Measurements from ENCODE around the gene OSBP2. TPM values are rescaled to one million over a fixed set of nuclear protein-coding genes. Genes with fewer than 3 reads are reported as not detected.

The OSBP2 gene
- polyA plus RNA-seq, 2 of the 4 experiments (the other 2 are of a cell fraction), result 2.7 to 6.0 TPM

DNA sequence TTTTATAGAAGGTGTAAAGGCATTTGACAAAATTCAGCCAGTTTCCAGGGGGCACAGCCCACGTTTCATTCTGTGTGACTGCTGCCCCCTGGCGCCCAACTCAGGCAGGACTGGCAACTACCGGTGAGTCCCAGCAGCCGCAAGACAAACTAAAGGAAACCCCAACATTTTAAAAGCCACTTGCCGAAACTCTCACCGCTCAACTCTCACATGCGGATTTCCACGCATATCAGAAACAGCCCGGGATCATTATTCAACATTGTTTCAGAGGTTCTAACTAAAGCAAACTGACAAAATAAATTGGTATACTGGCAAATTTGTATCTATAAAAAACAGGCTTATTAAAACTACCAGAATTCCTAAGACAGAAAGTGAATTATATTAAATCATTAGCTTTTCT, 225.7 kb downstream of the OSBP2 start:
- ChIA-PET CTCF (interaction anchor here (0.6 to 9.6 kb wide), 43 partner anchors 10 to 408 kb away, joined by 3 to 138 read pairs (median 5); partner anchors contain the start of genes MORC2 and TUG1), POLR2A (no interaction called here)
- Histone ChIP-seq H3K4me3 (no peak overlapping the region), H3K9me3 (peaks cover 4% of the 10 kb centered on the region; the same call in 2 of the 3 replicates), H3K4me1 (peaks cover 14% of the 10 kb centered on the region; the same call in 1 of the 3 replicates), H3K4me2 (peak overlapping the region; percentile 62), H3K27ac (peak overlapping the region; percentile 51 to 58; a peak in 3 of 6 replicates)
- WGBS (ENCODE audit: missing lambda C conversion rate), result 1% methylated on average over 9 of the region's 9 CpGs
- FAIRE-seq (no peak), DNase-seq (ENCODE audit: low read depth in 1 of 2, low spot score in 1 of 2) (peak; percentile 67 to 70), ATAC-seq (peak; percentile 85 to 90)
- TF ChIP-seq CBX2 (IDR thresholded peaks at IDR 0.05; ENCODE audit: borderline replicate concordance, low read depth) (no peak), SMC3 (IDR thresholded peaks at IDR 0.05) (peak; percentile 94), HOXA7 (CRISPR knock-in tag; IDR thresholded peaks at IDR 0.05) (no peak), RNF2 (IDR thresholded peaks at IDR 0.05; ENCODE audit: borderline replicate concordance, low read depth) (no peak), RAD21 (conservative IDR thresholded peaks at IDR 0.05 in 1 of 2, IDR thresholded peaks at IDR 0.05 in 1 of 2) (peak; percentile 86), KDM1A (IDR thresholded peaks at IDR 0.05; ENCODE audit: low read depth) (no peak)
- TF ChIP-seq, protein P1, sequence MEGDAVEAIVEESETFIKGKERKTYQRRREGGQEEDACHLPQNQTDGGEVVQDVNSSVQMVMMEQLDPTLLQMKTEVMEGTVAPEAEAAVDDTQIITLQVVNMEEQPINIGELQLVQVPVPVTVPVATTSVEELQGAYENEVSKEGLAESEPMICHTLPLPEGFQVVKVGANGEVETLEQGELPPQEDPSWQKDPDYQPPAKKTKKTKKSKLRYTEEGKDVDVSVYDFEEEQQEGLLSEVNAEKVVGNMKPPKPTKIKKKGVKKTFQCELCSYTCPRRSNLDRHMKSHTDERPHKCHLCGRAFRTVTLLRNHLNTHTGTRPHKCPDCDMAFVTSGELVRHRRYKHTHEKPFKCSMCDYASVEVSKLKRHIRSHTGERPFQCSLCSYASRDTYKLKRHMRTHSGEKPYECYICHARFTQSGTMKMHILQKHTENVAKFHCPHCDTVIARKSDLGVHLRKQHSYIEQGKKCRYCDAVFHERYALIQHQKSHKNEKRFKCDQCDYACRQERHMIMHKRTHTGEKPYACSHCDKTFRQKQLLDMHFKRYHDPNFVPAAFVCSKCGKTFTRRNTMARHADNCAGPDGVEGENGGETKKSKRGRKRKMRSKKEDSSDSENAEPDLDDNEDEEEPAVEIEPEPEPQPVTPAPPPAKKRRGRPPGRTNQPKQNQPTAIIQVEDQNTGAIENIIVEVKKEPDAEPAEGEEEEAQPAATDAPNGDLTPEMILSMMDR (IDR thresholded peaks at IDR 0.05), result peak; percentile 82
- TF ChIP-seq, protein P2, sequence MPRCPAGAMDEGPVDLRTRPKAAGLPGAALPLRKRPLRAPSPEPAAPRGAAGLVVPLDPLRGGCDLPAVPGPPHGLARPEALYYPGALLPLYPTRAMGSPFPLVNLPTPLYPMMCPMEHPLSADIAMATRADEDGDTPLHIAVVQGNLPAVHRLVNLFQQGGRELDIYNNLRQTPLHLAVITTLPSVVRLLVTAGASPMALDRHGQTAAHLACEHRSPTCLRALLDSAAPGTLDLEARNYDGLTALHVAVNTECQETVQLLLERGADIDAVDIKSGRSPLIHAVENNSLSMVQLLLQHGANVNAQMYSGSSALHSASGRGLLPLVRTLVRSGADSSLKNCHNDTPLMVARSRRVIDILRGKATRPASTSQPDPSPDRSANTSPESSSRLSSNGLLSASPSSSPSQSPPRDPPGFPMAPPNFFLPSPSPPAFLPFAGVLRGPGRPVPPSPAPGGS (IDR thresholded peaks at IDR 0.05), result no peak

DNA sequence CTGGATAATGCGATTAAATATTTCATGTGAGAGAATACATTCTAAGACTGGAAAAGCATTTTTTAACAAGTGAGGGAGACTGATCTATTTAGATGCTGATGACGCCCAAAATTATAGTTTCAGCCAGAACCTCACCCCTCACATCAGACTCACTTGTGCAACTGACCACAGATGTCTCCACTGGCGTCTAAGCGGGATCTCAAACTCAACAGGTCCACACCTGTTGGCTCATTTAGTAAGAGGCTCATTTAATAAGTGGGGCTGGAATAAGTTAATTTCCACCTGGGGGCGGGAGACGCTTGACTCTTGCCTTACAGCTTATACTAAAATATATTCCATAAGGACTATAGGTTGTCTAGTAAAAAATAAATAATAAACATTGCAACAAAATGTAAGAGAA, 226.4 kb downstream of the OSBP2 start:
- no peak for DNase-seq (ENCODE audit: low read depth in 1 of 2, low spot score in 1 of 2)
- Histone ChIP-seq H3K27ac (no peak overlapping the region), H3K9me3 (no peaks in the 10 kb centered on the region; the same call in 1 of the 3 replicates), H3K4me2 (peak overlapping the region; percentile 21; the same call in 1 of the 3 replicates), H3K4me3 (no peak overlapping the region), H3K4me1 (peaks cover 14% of the 10 kb centered on the region; the same call in 1 of the 3 replicates)
- ChIA-PET CTCF (interaction anchor here (0.7 to 9.6 kb wide), 26 partner anchors 10 to 301 kb away, joined by 3 to 138 read pairs (median 5); partner anchors contain the start of genes MORC2 and TUG1), POLR2A (interaction anchor here (0.7 kb wide), 1 partner anchor 349 kb away, joined by 4 read pairs; no protein-coding TSS in a partner anchor)
- FAIRE-seq, result no peak
- WGBS (ENCODE audit: missing lambda C conversion rate), result 84% methylated on average over 6 of the region's 6 CpGs
- ATAC-seq, result no peak
- no peak for TF ChIP-seq RAD21 (conservative IDR thresholded peaks at IDR 0.05 in 1 of 2, IDR thresholded peaks at IDR 0.05 in 1 of 2)
- TF ChIP-seq RARB (CRISPR knock-in tag; IDR thresholded peaks at IDR 0.05), result no peak
- TF ChIP-seq MYC (IDR thresholded peaks at IDR 0.05; ENCODE audit: borderline replicate concordance, low read length), result no peak
- TF ChIP-seq ESRRA (IDR thresholded peaks at IDR 0.05; ENCODE audit: borderline replicate concordance, low read length), result no peak
- TF ChIP-seq, protein P2 (IDR thresholded peaks at IDR 0.05), result no peak
- TF ChIP-seq KDM5A (IDR thresholded peaks at IDR 0.05), result no peak
- TF ChIP-seq CHD2 (IDR thresholded peaks at IDR 0.05; ENCODE audit: low read length, partially characterized antibody), result no peak
- TF ChIP-seq TFCP2L1 (CRISPR knock-in tag; IDR thresholded peaks at IDR 0.05), result no peak
- no peak for TF ChIP-seq HOXB13 (CRISPR knock-in tag; IDR thresholded peaks at IDR 0.05; ENCODE audit: low read depth)
- TF ChIP-seq RCOR1 (IDR thresholded peaks at IDR 0.05; ENCODE audit: low read depth, low read length), result no peak
- TF ChIP-seq, protein P3, sequence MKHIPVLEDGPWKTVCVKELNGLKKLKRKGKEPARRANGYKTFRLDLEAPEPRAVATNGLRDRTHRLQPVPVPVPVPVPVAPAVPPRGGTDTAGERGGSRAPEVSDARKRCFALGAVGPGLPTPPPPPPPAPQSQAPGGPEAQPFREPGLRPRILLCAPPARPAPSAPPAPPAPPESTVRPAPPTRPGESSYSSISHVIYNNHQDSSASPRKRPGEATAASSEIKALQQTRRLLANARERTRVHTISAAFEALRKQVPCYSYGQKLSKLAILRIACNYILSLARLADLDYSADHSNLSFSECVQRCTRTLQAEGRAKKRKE (CRISPR knock-in tag; IDR thresholded peaks at IDR 0.05; ENCODE audit: low read depth), result no peak

All from A549 (cell line).